Neuron (in vitro differentiated cells): ENCODE results near the gene LAMTOR4.
"Not testable (repeated sequence)": the region's sequence is repeated elsewhere in the genome, so short reads cannot be mapped to it uniquely, and the experiment has no call there.

Experiments
- H2AFZ ChIP-seq: one replicate; pipeline ENCODE4 v1.6.1; 2013; ENCODE audit warnings: low read depth, mild to moderate bottlenecking, inconsistent platforms, low read length, moderate library complexity
- H3K27me3 ChIP-seq: one replicate; pipeline ENCODE4 v1.6.1; 2013; ENCODE audit warnings: low read length; ENCODE audit not compliant: insufficient read depth
- H3K36me3 ChIP-seq: one replicate; pipeline ENCODE4 v1.6.1; 2013; ENCODE audit warnings: low read length; ENCODE audit not compliant: insufficient read depth
- H3K4me1 ChIP-seq: one replicate; pipeline ENCODE4 v1.6.1; 2013; ENCODE audit warnings: low read length; ENCODE audit not compliant: insufficient read depth
- H3K4me3 ChIP-seq: 2 replicates; pipeline ENCODE4 v1.5.1; 2013; ENCODE audit warnings: mild to moderate bottlenecking, low read length, moderate library complexity
- H3K9me3 ChIP-seq: one replicate; pipeline ENCODE4 v1.6.1; 2013; ENCODE audit warnings: low read length

The LAMTOR4 gene

DNA sequence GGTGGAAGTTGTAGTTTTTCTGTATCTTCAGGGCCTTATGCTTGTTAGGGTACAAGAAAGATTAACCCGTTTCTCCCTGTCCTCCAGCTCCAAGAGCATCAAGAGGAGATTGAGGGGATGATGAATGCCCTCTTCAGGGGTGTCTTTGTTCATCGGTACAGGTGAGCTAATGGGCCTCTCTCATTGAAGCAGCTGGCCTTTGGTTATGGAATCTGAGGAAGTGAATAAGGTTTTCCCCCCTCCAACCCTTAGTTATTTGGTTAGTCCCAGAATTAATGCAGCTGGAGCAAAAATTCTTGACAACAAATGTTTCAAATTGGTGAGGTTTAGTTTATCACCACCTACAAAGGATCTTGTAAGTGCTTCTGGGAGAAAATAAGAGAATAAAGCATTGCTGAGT is 46.5 kb downstream of the LAMTOR4 start:
- H3K4me1 ChIP-seq = no peaks in the 10 kb centered on the region
- H2AFZ ChIP-seq = no peak overlapping the region
- H3K9me3 ChIP-seq = no peaks in the 10 kb centered on the region
- no peaks in the 10 kb centered on the region for H3K27me3 ChIP-seq
- H3K36me3 ChIP-seq = no peaks in the 10 kb centered on the region
- no peak overlapping the region for H3K4me3 ChIP-seq

DNA sequence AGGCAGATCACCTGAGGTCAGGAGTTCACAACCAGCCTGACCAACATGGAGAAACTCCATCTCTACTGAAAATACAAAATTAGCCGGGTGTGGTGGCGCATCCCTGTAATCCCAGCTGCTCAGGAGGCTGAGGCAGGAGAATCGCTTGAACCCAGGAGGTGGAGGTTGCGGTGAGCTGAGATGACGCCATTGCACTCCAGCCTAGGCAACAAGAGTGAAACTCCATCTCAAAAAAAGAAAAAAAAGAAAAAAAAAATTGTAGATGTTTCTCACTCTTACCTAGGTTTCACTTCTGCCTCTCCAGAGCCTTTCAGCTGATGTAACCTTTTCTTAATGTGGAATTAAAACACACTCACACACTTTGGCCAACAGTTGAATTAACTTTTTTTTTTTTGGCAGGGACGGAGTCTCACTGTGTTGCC is 47.2 kb downstream of the LAMTOR4 start:
- H2AFZ ChIP-seq, H3K36me3 ChIP-seq, H3K27me3 ChIP-seq, H3K9me3 ChIP-seq, H3K4me1 ChIP-seq, H3K4me3 ChIP-seq: not testable (repeated sequence)

DNA sequence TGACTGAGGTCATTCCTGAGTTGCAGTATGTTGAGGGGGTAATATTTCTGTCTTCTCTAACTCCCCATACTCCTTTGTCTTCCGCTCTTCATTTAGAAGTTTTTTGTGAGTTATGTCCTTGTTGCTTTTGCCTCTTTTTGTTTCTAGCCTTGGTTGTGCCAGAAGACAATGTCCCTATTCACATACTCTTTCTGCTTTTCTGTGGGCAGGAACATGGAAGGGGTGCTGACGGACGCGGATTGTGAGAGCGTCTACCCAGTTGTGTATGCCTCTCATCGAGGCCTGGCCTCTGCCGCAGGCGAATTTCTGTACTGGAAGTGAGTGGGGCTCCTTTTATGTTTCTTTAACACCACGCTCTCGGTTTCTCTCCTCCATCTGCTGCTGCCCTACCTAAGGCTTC is 49.5 kb downstream of the LAMTOR4 start:
- no peaks in the 10 kb centered on the region for H3K4me1 ChIP-seq
- H3K27me3 ChIP-seq = no peaks in the 10 kb centered on the region
- H3K36me3 ChIP-seq = no peaks in the 10 kb centered on the region
- H2AFZ ChIP-seq = no peak overlapping the region
- no peaks in the 10 kb centered on the region for H3K9me3 ChIP-seq
- no peak overlapping the region for H3K4me3 ChIP-seq

DNA sequence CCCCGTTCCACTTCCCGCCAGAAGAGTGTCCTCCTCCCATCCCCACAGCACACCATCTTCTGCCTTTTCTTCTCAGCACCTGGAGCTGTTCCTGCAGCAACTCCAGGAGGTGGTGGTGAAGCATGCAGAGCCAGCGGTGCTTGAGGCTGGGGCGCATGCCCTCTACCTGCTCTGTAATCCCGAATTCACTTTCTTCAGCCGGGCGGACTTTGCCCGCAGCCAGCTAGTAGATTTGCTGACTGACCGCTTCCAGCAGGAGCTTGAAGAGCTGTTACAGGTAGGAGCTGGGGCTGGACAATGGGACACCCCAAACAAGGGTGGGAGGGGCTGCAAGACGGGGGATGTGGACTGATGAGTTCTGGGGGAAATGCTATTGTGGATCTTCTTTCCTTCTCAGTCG is 52.0 kb downstream of the LAMTOR4 start:
- Histone ChIP-seq H3K4me1 (no peaks in the 10 kb centered on the region), H3K9me3 (no peaks in the 10 kb centered on the region), H3K4me3 (no peak overlapping the region), H2AFZ (no peak overlapping the region), H3K27me3 (no peaks in the 10 kb centered on the region), H3K36me3 (no peaks in the 10 kb centered on the region)
